GM12878 (cell line): ENCODE data around the gene LCN9. TPM values are rescaled to one million over a fixed set of nuclear protein-coding genes. Genes with fewer than 3 reads are reported as not detected.

Source experiments
- ATAC-seq: fragments of 200-7000 bp; cut with Tn5 transposase; 3 replicates; pipeline ENCODE4 v1.9.1; 2020; ENCODE audit warnings: mild to moderate bottlenecking, moderate library complexity
- BruUV-seq: library from RNA; stranded (reverse); fragments of 400-500 nt; replicated peaks from 2 replicates; lab custom pipeline; 2021; lab: Mats Ljungman, UMichigan
- CTCF ChIA-PET: fragments of 300-600 bp; sonication (Branson Sonifier 250); formaldehyde crosslinking; extraction: SDS; loops from one replicate; lab custom pipeline; 2021; ENCODE audit warnings: inconsistent platforms; lab: Yijun Ruan, JAX
- POLR2A ChIA-PET: fragments of 350-600 bp; formaldehyde crosslinking; extraction: SDS; loops from one replicate; lab custom pipeline; 2021; ENCODE audit warnings: inconsistent platforms; lab: Charles Lee
- RAD21 ChIA-PET: fragments of 300-600 bp; sonication (Branson Sonifier 250); formaldehyde crosslinking; loops from one replicate; lab custom pipeline; 2023; ENCODE audit warnings: antibody characterized with exemption; ENCODE audit not compliant: unreplicated experiment; lab: Charles Lee
- SMC1A ChIA-PET: fragments of 300-600 bp; sonication (Branson Sonifier 250); formaldehyde crosslinking; loops from one replicate; lab custom pipeline; 2023; ENCODE audit not compliant: unreplicated experiment, uncharacterized antibody; lab: Charles Lee
- DNase-seq: peaks from one replicate; pipeline ENCODE4 v3.0.0-alpha.2; 2011; ENCODE audit warnings: low read depth, low spot score
- FAIRE-seq: peaks from 3 replicates; lab custom pipeline; 2011; peaks lifted over from hg19 to GRCh38; lab: Jason Lieb, UNC
- H2AFZ ChIP-seq: 2 replicates; pipeline ENCODE4 v1.6.0; 2011; ENCODE audit warnings: low read depth, low read length, control low read depth; ENCODE audit not compliant: control insufficient read depth
- H3K27ac ChIP-seq: 2 replicates; pipeline ENCODE4 v1.5.1; 2011; ENCODE audit warnings: control low read depth; ENCODE audit not compliant: control insufficient read depth, insufficient read depth
- H3K27me3 ChIP-seq, 2 experiments: replicated peaks in 1 of 2; 2 replicates each; pipeline versions ENCODE4 v1.6.0 to v1.6.1; 2011; ENCODE audit warnings: low read length in 1 of 2; ENCODE audit not compliant: control insufficient read depth in 2 of 2, insufficient read depth in 2 of 2
- H3K36me3 ChIP-seq, 2 experiments: 2 replicates each; pipeline ENCODE4 v1.5.1; 2011; ENCODE audit warnings: low read length in 1 of 2; ENCODE audit not compliant: control insufficient read depth in 2 of 2, insufficient read depth in 2 of 2
- H3K4me1 ChIP-seq: 2 replicates; pipeline ENCODE4 v1.6.1; 2011; ENCODE audit warnings: mild to moderate bottlenecking, low read length, moderate library complexity, mixed read lengths; ENCODE audit not compliant: control insufficient read depth, insufficient read depth
- H3K4me2 ChIP-seq: 2 replicates; pipeline ENCODE4 v1.6.0; 2011; ENCODE audit warnings: control low read depth; ENCODE audit not compliant: control insufficient read depth, insufficient read depth
- H3K4me3 ChIP-seq: fragments of 200-600 bp; sonication (generic); 2 replicates; pipeline ENCODE4 v1.5.1; 2016
- H3K79me2 ChIP-seq: 2 replicates; pipeline ENCODE4 v1.6.0; 2011; ENCODE audit warnings: low read length; ENCODE audit not compliant: control insufficient read depth, insufficient read depth
- H3K9ac ChIP-seq: 2 replicates; pipeline ENCODE4 v1.8.0; 2011; ENCODE audit warnings: low read length, control low read depth, mixed read lengths; ENCODE audit not compliant: control insufficient read depth, insufficient read depth
- H3K9me3 ChIP-seq: replicated peaks from 3 replicates; pipeline ENCODE4 v1.5.1; 2011; ENCODE audit warnings: mild to moderate bottlenecking, low read length; ENCODE audit not compliant: control insufficient read depth, insufficient read depth
- H4K20me1 ChIP-seq: 2 replicates; pipeline ENCODE4 v1.6.0; 2011; ENCODE audit not compliant: control insufficient read depth, insufficient read depth
- BHLHE40 ChIP-seq, 2 experiments: fragments of 450-650 bp in 1 of 2; IDR thresholded peaks; 2 replicates each; pipeline ENCODE4 v1.6.1; 2011 to 2017; ENCODE audit warnings: low read depth in 2 of 2, borderline replicate concordance in 1 of 2, improper control_type of control experiment in 1 of 2, low read length in 1 of 2, mild to moderate bottlenecking in 1 of 2
- CEBPB ChIP-seq, 2 experiments: fragments of 150-350 bp in 1 of 2; IDR thresholded peaks; 2 replicates each; pipeline ENCODE4 v1.6.1; 2012 to 2014; ENCODE audit warnings: low read depth in 2 of 2, low read length in 2 of 2, borderline replicate concordance in 1 of 2, inconsistent platforms in 1 of 2
- DPF2 ChIP-seq: fragments of 450-650 bp; IDR thresholded peaks from 2 replicates; pipeline ENCODE4 v1.6.1; 2017; ENCODE audit warnings: mild to moderate bottlenecking
- E4F1 ChIP-seq: fragments of 450-650 bp; IDR thresholded peaks from 2 replicates; pipeline ENCODE4 v1.6.1; 2018; ENCODE audit warnings: borderline replicate concordance, mild to moderate bottlenecking; ENCODE audit not compliant: partially characterized antibody
- EGR1 ChIP-seq, 2 experiments: IDR thresholded peaks; 1 replicate in 1 of 2; 2 replicates in 1 of 2; pipeline ENCODE4 v1.6.1; 2011 to 2012; ENCODE audit warnings: low read depth in 2 of 2, low read length in 2 of 2, borderline replicate concordance in 1 of 2, mild to moderate bottlenecking in 1 of 2, moderate library complexity in 1 of 2
- ESRRA ChIP-seq: IDR thresholded peaks from 2 replicates; pipeline ENCODE4 v1.6.1; 2012; ENCODE audit warnings: mild to moderate bottlenecking, low read length, improper control_type of control experiment
- KDM1A ChIP-seq: fragments of 200-600 bp; sonication (generic); IDR thresholded peaks from 2 replicates; pipeline ENCODE4 v1.6.1; 2016; ENCODE audit warnings: borderline replicate concordance
- MEF2A ChIP-seq: IDR thresholded peaks from 2 replicates; pipeline ENCODE4 v1.6.1; 2011; ENCODE audit warnings: low read depth, mild to moderate bottlenecking, low read length, moderate library complexity; ENCODE audit not compliant: insufficient read depth
- NFXL1 ChIP-seq: fragments of 450-650 bp; IDR thresholded peaks from 2 replicates; pipeline ENCODE4 v1.6.1; 2017; ENCODE audit warnings: antibody characterized with exemption, mild to moderate bottlenecking, borderline replicate concordance
- PAX8 ChIP-seq: fragments of 450-650 bp; IDR thresholded peaks from 2 replicates; pipeline ENCODE4 v1.6.1; 2017; ENCODE audit warnings: mild to moderate bottlenecking, moderate library complexity
- PML ChIP-seq: IDR thresholded peaks from 2 replicates; pipeline ENCODE4 v1.6.1; 2012; ENCODE audit warnings: low read length, inconsistent platforms
- POU2F2 ChIP-seq: IDR thresholded peaks from 3 replicates; pipeline ENCODE4 v1.6.1; 2011; ENCODE audit warnings: low read depth, mild to moderate bottlenecking, low read length, borderline replicate concordance
- SMARCA5 ChIP-seq: fragments of 450-650 bp; IDR thresholded peaks from 2 replicates; pipeline ENCODE4 v1.6.1; 2017; ENCODE audit warnings: mild to moderate bottlenecking
- SUPT20H ChIP-seq: IDR thresholded peaks from 2 replicates; pipeline ENCODE4 v1.6.1; 2011; ENCODE audit warnings: low read depth, mild to moderate bottlenecking, low read length, moderate library complexity, borderline replicate concordance; ENCODE audit not compliant: control insufficient read depth
- TCF3 ChIP-seq: IDR thresholded peaks from 2 replicates; pipeline ENCODE4 v1.6.1; 2012; ENCODE audit warnings: low read depth, mild to moderate bottlenecking, low read length, borderline replicate concordance; ENCODE audit not compliant: insufficient read depth
- ZBTB33 ChIP-seq: fragments of 450-650 bp; IDR thresholded peaks from 2 replicates; pipeline ENCODE4 v1.6.1; 2017; ENCODE audit warnings: mild to moderate bottlenecking
- WGBS: methylation state at CpG from one replicate; pipeline ENCODE4 v1.1.6; 2016; ENCODE audit warnings: low lambda C conversion rate; ENCODE audit not compliant: insufficient replicate concordance, insufficient coverage; ENCODE audit errors: missing lambda C conversion rate; 5-methylcytosine and 5-hydroxymethylcytosine counted together
- in situ Hi-C: fragments of 300-500 bp; cut with MboI; formaldehyde crosslinking; loops from 9 replicates; pipeline ENCODE4 v1.14.3; 2018; ENCODE audit warnings: mixed read lengths
- intact Hi-C: fragments of 100-400 bp; cut with micrococcal nuclease; formaldehyde crosslinking; loops from one replicate; pipeline ENCODE4 v1.14.2; 2022; ENCODE audit not compliant: unreplicated experiment
- polyA plus RNA-seq, 11 experiments: library from polyadenylated mRNA; depleted of rRNA in 4 of 11; unstranded in 6 of 11; stranded (reverse) in 5 of 11; fragments of >200 nt; fragmentation: Nextera tagmentation in 4 of 11; fragmentation: Illumina TruSeq in 1 of 11; extraction: Ambion mirVana in 4 of 11; extraction: Trizol in 1 of 11; gene quantifications; 1 replicate in 1 of 11; 2 replicates in 10 of 11; pipeline versions ENCODE4 v1.2.1 to v1.2.3, GENCODE V29; 2011 to 2016; ENCODE audit warnings: inconsistent platforms in 2 of 11, missing spikeins in 2 of 11, low read depth in 1 of 11
- total RNA-seq, 4 experiments: library from RNA; depleted of rRNA in 3 of 4; stranded (reverse); fragments of >200 nt in 3 of 4; fragmentation: Illumina TruSeq in 1 of 4; extraction: Trizol in 1 of 4; gene quantifications; 2 replicates each; pipeline versions ENCODE4 v1.2.1 to v1.2.3, GENCODE V29; 2013 to 2021

The LCN9 gene
- total and polyA plus RNA-seq, 10 of the 15 experiments (the other 5 are each of a cell fraction or from before 2014, with no cell fraction given) = not detected

- ChIA-PET POLR2A (no interaction called here), RAD21 (no interaction called here), SMC1A (no interaction called here), CTCF (interaction anchor here (1.1 kb wide), 1 partner anchor 93 kb away, joined by 3 read pairs; no protein-coding TSS in a partner anchor)
- no peaks in the 10 kb centered on the region for H3K79me2 ChIP-seq
- H2AFZ ChIP-seq = no peak overlapping the region
- FAIRE-seq = no peak
- BruUV-seq = no TSS peak
- H3K4me2 ChIP-seq = no peak overlapping the region
- no peaks in the 10 kb centered on the region for H3K36me3 ChIP-seq
- H3K9me3 ChIP-seq = no peaks in the 10 kb centered on the region
- no peak for ATAC-seq
- no peak for DNase-seq
- 36% methylated on average over 15 of the region's 16 CpGs for WGBS
- TF ChIP-seq E4F1 (no peak), BHLHE40 (IDR thresholded peaks at IDR 0.05; ENCODE audit: borderline replicate concordance in 1 of 2, low read depth in 2 of 2, low read length in 1 of 2) (no peak), TCF3 (no peak), ZBTB33 (no peak), KDM1A (no peak), POU2F2 (no peak), ESRRA (no peak), EGR1 (IDR thresholded peaks at IDR 0.05; ENCODE audit: borderline replicate concordance in 1 of 2, low read depth in 2 of 2, low read length in 2 of 2) (no peak), NFXL1 (no peak), SUPT20H (no peak), SMARCA5 (no peak), CEBPB (IDR thresholded peaks at IDR 0.05; ENCODE audit: borderline replicate concordance in 1 of 2, low read depth in 2 of 2, low read length in 2 of 2) (no peak), PAX8 (no peak), DPF2 (no peak), MEF2A (no peak), PML (no peak)
- no peaks in the 10 kb centered on the region for H4K20me1 ChIP-seq
- no peak overlapping the region for H3K4me3 ChIP-seq
- intact Hi-C loops (no loop called here), in situ Hi-C loops (no loop called here)
- no peak overlapping the region for H3K27ac ChIP-seq
- H3K4me1 ChIP-seq = no peaks in the 10 kb centered on the region
- no peak overlapping the region for H3K9ac ChIP-seq
- H3K27me3 ChIP-seq = no peaks in the 10 kb centered on the region; a peak in 2 of 4 replicates
Measured at GRCh38 chr9:135696446-135696845, 33.3 kb downstream of the LCN9 start.
